NK-92 treated with Interleukin-12 subunit alpha and Interleukin-12 subunit beta, amount 100 ng/mL, for 24 hours (cell line): ENCODE measurements around the gene BMPER.
"Not testable (repeated sequence)": the region's sequence is repeated elsewhere in the genome, so short reads cannot be mapped to it uniquely, and the experiment has no call there.

Experiments
- DNase-seq: peaks from one replicate; lab custom pipeline; 2025; lab: John Stamatoyannopoulos, UW

BMPER gene

GRCh38 chr7:34137176-34137575 is 231.8 kb downstream of the BMPER start:
- DNase-seq, result no peak

GRCh38 chr7:34138483-34138882 is 233.1 kb downstream of the BMPER start:
- no peak for DNase-seq

- no peak for DNase-seq
These were observed 233.7 kb downstream of the BMPER start for GRCh38 chr7:34139086-34139485.

GRCh38 chr7:34140066-34140465 is 234.7 kb downstream of the BMPER start:
- DNase-seq, result no peak

GRCh38 chr7:34143402-34143801 is 238.1 kb downstream of the BMPER start:
- no peak for DNase-seq

GRCh38 chr7:34145603-34146002 is 240.3 kb downstream of the BMPER start:
- DNase-seq, result no peak

GRCh38 chr7:34153656-34154270 is 248.4 kb downstream of the BMPER start:
- no peak for DNase-seq

GRCh38 chr7:34155220-34155908 is 250.0 kb downstream of the BMPER start:
- no peak for DNase-seq

- no peak for DNase-seq
These were observed 251.0 kb downstream of the BMPER start for GRCh38 chr7:34156336-34156735.

- DNase-seq, result no peak
These were observed 251.8 kb downstream of the BMPER start for GRCh38 chr7:34157137-34157536.

GRCh38 chr7:34158368-34159153 is 253.2 kb downstream of the BMPER start:
- DNase-seq, result no peak

GRCh38 chr7:34160261-34160752 is 255.0 kb downstream of the BMPER start:
- no peak for DNase-seq

- no peak for DNase-seq
These were observed 256.8 kb downstream of the BMPER start for GRCh38 chr7:34162027-34162565.

GRCh38 chr7:34162677-34163076 is 257.3 kb downstream of the BMPER start:
- DNase-seq, result no peak

- no peak for DNase-seq
These were observed 258.6 kb downstream of the BMPER start for GRCh38 chr7:34163956-34164355.

- no peak for DNase-seq
These were observed 260.1 kb downstream of the BMPER start for GRCh38 chr7:34165466-34165865.

GRCh38 chr7:34165927-34166550 is 260.7 kb downstream of the BMPER start:
- no peak for DNase-seq

GRCh38 chr7:34168013-34168412 is 262.7 kb downstream of the BMPER start:
- DNase-seq, result no peak

GRCh38 chr7:34174688-34175616 is 269.6 kb downstream of the BMPER start:
- DNase-seq, result not testable (repeated sequence)

- no peak for DNase-seq
These were observed 270.5 kb downstream of the BMPER start for GRCh38 chr7:34175837-34176236.

GRCh38 chr7:34177476-34177875 is 272.1 kb downstream of the BMPER start:
- no peak for DNase-seq
